HG02970 (cell line): ENCODE results near the gene R3HDM2.

ENCODE experiments used
- ATAC-seq: cut with Tn5 transposase; IDR thresholded peaks from one replicate; pipeline ENCODE4 v1.9.1; 2021; ENCODE audit warnings: mild to moderate bottlenecking, moderate library complexity, moderate number of reproducible peaks; ENCODE audit not compliant: unreplicated experiment, low FRiP score

Gene R3HDM2

DNA sequence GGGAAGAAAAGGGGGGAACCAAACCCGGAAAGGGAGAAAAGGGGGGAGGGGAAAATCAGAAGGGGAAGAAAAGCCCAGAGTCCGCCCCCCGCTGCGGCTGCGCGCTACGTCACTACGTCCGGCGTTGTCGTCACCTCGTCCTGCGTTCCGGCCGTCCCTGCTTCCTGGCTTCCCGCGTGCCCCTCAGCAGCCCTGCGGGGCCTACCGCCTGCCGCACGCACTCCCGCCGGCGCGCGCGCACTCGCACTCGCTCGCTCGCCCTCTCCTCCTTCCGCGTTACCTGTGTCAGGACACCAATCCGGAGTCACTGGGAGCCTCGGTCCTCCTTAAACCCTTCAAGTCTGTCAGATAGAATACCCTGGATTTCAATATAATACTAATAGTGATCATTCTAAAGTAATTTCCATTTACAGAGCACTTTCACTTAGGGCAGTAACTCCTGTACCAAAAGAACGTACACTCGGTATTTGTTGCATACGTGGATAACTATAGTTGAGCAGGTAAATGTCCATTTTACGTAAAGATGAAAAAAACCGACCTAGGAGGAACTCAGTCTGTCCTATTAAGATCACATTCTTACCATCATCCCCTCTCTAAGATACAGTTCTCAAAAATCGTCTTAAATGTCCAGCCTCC, at the start of gene R3HDM2:
Gene R3HDM2 (minus strand): TSS at position 113 of the 636 bp plus-strand sequence. CDS start 120,615 bp downstream, outside the sequence.
- peak; percentile 89 for ATAC-seq

DNA sequence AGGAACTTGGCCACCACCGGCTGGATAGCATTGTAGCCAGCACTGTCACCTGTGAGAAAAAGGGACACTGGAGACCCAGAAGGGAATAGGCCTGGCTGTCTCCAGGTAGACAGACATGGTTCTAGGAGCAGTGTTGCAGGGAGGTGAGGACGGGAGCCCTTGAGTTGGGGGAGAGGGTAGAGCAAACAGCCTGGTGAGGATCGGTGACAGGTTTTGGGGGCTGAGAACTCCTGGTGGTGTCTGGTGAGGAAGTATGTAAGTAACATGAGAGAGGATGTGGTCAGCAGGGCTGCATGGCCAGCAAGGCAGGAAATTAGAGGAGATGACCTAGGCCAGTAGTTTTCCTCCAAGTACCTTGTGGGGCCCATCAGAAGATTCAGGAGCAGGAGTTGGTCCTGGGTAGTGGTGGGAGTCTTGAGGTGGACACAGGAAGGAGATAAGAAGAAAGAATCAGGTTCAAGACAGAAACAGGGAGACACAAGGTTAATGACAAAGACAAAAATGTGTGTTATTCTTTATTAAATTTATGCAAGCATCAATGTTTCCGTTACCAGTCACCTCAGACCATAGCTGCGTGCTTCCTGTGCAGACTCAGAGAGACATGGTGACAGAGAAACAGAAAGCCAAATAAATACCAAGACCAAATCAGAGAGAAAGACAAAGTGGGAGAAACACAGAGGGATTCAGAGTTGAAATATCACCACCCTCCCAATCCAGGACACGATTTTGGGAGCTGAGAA, 48.7 kb upstream of the R3HDM2 start, which contains the start of gene ARHGAP9:
Gene ARHGAP9 (minus strand): TSS at position 491 of the 740 bp plus-strand sequence. CDS start 460 bp downstream, at position 31.
- no peak for ATAC-seq

DNA sequence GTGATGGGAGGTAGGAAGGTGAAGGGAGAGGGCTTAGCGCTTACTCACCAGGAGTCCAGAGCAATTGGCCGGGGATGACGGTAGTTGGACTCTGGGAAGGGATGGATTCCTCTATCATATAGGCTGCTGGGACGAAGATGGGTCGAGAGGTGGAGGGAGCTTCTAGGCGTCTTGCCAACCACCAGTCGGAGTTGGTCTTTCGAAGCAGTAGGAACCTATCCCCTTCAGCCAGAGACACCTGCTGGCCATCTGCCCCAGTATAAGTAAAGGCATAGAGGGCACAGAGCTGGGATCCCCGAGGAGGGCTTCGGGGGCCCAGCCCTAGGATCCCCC, 48.2 kb upstream of the R3HDM2 start:
- ATAC-seq: no peak

DNA sequence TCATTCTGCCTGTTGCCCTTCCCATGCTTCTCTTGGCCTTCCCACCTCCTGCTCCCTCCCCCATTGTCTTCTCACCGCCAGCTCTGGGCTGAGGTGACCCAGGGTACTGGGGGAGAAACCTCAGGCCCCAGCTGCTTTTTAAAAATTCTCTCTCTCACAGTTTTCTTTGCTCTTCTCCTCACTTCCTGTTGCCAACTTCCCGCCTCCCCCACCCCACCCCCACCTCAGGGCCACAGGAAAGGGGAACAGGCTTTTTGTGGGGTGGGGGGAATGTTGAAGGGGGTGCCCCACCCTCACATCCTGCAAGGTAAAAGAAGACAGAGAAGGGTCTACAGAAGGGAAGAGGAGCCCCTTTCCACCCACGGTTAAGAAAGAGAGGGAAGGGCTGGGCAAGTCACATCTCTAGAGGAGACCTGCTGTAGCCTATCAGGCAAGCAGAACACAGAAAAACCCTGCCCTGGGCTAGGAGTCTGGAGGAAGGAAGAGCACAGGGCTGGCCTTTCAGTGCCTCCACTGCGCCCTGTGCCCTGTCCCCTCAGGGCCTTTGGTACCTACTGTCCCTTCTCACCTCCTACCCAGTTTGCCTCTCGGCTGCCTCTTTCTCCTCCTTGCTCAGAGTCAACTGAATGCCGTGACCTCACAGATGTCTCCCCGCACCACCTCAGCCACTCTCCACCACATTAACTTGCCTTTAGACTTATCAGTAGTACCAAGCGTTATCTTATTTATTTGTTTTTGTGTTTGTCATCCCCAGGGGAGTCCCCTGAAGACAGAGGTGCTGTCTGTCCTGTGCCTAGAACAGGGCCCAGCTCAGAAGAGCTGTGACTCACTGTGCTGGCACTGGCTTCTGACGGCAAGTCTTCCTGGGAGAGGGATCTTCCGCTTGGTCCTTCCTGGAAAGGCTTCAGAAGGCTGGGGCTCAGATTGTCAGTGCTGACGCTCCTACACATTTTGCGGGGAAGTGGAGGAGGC, 47.2 kb upstream of the R3HDM2 start:
- no peak for ATAC-seq

DNA sequence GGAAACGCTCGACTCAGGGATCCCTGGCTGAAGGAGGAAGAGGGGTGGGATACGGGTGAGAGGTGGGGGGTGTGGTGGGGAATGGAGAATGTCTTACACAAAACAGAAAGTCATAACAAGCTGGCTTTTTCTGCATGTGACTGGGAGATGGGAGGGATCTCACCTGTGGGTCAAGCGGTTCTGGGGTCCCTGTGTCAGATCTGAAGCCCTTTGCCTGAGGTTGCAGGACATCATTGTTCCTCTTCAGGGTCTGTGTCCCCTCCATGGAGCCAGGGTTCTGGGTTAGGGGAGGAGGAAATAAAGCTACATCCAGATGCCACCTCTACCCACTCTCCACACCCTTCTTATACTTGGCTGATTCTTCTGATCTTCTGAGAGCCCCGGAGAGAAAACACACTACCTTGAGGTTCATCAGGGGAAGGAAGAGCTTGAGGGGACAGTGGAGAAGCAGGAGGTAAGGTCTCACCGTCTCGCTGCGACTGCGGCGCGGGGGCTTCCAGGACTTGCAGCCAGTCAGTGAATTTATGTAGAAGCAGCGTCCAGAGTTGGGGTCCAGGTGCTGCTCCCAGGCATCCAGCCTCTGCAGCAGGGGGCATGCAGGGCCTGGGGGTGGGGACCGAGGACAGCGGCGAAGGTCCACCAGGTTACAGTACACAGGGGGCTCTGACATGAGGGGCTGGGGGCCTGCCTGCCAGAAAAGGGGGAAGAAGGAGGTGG, 46.3 kb upstream of the R3HDM2 start:
- ATAC-seq: no peak

- no peak for ATAC-seq
These were observed 45.5 kb upstream of the R3HDM2 start for GRCh38 chr12:57476162-57476992.

DNA sequence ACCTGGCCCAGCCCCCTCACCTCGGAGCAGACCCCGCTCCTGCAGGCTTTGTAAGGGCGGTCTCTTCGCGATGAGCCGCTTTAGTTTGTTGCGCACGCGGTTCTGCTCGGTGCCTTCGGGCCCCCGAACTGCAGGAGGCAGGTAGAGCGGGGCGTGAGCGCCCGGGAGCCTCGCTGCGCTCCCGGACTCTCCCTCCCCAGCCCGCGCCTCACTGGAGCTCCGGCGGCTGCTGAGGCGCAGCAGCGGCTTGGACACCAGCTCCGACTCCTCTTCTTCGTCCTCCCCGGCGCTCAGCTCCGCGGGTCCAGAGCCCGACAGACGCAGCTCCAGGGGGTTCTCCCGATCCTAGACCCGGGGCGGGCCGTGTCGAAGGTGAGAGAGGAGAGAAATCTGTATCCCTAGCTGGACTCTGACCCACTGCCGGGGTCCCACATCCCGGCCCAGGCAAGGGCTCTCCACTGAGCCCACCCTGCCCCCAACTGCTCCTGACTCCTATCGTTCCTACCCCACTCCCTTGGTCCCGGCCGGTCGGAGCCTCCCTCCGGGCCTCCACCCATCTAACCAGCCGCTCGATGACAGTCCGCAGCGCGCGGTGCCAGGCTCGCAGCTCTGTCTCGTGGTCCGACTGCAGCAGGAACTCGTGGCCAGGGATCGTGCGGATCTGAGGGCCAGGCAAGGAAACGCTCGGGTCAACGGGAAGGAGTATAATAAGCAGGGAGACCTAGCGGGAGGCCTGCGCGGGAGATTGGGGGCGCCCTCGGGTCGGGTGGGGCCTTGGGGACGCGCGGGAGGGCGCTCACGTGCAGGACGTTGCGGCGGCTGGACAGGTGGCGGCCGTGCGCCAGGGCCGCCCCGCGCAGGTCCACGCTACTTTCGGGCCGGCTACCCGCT, 44.7 kb upstream of the R3HDM2 start:
- ATAC-seq: no peak

DNA sequence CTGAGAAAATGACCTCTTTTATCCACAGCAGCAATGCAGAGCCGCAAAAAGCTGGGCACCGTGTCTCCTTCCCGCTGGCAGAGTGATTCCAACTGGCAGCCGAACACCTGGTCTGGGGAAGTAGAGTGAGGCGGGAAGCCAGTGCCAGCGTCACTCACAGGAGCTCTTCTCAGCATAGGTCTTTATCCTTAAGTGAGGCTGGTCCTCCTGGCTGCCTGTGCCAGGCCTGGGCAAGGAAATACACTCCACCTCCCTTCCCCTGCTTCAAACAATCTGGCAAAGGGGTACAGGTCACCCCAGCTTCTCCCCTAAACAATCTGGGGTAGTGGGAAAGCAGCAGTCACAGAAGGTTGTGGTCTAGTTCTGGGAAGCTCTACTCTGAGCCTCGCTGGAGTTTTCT, 44.0 kb upstream of the R3HDM2 start:
- no peak for ATAC-seq

DNA sequence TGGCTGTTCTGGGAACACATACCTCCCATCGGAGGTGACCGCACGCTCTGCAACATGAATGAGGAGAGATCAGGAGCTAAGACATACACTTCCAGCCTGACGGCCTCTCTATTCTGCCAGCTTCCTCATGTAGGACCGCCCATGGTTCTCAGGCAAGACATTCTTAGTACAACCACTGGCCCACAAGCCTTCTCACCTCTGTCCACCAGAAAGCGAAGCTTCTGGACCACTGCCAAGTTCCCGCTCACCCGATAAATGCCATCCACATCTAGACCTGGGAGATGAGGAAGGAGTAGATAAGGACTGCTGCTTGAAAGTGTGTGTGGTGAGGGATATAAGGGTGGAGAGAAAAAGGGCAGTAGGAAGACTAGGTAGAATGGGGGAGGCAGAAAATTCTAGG, 43.6 kb upstream of the R3HDM2 start:
- no peak for ATAC-seq

- no peak for ATAC-seq
These were observed 43.0 kb upstream of the R3HDM2 start for GRCh38 chr12:57473886-57474285.

GRCh38 chr12:57473392-57473791, 42.5 kb upstream of the R3HDM2 start:
- no peak for ATAC-seq

DNA sequence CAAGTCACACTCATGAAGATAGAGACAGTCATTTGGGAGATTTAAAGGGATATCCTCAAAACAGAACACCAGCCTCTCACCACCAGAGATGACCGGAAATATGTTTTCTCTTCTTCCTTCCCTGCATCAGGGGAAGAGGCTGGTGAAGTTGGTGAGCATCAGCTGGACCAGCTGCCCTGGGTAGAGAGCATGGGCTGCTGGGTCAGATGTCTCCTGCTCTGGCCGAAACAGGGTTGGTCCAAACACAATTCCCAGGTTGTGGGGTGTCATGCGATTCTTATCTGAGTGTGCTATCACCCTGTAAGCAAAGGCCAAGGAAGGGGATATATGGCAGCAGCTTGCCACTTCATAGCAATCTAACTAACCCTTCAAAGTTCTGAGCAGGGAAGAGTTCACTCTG, 41.5 kb upstream of the R3HDM2 start:
- no peak for ATAC-seq

GRCh38 chr12:57471661-57472060, 40.8 kb upstream of the R3HDM2 start:
- no peak for ATAC-seq

GRCh38 chr12:57470970-57471656, 40.3 kb upstream of the R3HDM2 start:
- no peak for ATAC-seq

DNA sequence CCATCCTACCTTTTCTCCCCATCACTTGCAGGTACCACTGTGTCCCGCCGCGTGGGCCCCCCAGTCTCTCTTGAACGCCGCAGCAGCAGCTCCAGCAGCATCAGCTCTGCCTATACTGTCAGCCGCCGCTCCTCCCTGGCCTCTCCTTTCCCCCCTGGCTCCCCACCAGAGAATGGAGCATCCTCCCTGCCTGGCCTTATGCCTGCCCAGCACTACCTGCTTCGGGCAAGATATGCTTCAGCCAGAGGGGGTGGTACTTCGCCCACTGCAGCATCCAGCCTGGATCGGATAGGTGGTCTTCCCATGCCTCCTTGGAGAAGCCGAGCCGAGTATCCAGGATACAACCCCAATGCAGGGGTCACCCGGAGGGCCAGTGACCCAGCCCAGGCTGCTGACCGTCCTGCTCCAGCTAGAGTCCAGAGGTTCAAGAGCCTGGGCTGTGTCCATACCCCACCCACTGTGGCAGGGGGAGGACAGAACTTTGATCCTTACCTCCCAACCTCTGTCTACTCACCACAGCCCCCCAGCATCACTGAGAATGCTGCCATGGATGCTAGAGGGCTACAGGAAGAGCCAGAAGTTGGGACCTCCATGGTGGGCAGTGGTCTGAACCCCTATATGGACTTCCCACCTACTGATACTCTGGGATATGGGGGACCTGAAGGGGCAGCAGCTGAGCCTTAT, 39.6 kb upstream of the R3HDM2 start:
- no peak for ATAC-seq

- no peak for ATAC-seq
These were observed 38.7 kb upstream of the R3HDM2 start for GRCh38 chr12:57469296-57470164.
